Thyroid gland (tissue), 4 donors: ENCODE measurements around the gene CDK5RAP3.

Experiments
- POLR2A ChIP-seq, 2 donors: fragments of 450-650 bp; IDR thresholded peaks; one replicate each; pipeline ENCODE4 v1.6.1; 2017; ENCODE audit warnings: antibody characterized with exemption in 2 of 2, mild to moderate bottlenecking in 2 of 2, moderate library complexity in 1 of 2
- TF ChIP-seq, protein P1 (sequence below), 6 experiments: fragments of 200-600 bp in 3 of 6; fragments of 450-650 bp in 3 of 6; sonication (generic) in 3 of 6; IDR thresholded peaks; one replicate each; pipeline ENCODE4 v1.5.1; 2016 to 2019; ENCODE audit warnings: antibody characterized with exemption in 6 of 6, mild to moderate bottlenecking in 2 of 6, inconsistent platforms in 1 of 6, moderate library complexity in 1 of 6

DNA sequence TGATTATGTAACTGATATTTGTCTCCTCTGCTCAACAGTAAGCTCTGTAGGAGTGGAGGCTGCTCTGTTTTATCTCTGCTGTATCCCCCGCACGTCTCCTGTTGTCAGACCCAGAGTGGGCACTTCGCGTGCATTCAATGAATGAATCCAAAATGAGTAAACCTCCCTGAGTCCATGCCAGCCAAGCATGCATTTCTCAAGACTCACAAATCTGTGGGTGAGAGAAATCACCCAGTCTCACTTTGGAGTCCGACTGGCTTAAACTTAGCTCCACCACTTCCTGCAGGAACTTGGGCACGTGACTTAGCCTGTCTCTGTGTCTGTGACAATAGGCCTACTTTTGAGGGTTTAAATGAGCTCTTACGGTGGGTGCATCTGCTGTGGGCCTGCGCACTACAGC is 25.8 kb upstream of the CDK5RAP3 start:
- TF ChIP-seq, protein P1, sequence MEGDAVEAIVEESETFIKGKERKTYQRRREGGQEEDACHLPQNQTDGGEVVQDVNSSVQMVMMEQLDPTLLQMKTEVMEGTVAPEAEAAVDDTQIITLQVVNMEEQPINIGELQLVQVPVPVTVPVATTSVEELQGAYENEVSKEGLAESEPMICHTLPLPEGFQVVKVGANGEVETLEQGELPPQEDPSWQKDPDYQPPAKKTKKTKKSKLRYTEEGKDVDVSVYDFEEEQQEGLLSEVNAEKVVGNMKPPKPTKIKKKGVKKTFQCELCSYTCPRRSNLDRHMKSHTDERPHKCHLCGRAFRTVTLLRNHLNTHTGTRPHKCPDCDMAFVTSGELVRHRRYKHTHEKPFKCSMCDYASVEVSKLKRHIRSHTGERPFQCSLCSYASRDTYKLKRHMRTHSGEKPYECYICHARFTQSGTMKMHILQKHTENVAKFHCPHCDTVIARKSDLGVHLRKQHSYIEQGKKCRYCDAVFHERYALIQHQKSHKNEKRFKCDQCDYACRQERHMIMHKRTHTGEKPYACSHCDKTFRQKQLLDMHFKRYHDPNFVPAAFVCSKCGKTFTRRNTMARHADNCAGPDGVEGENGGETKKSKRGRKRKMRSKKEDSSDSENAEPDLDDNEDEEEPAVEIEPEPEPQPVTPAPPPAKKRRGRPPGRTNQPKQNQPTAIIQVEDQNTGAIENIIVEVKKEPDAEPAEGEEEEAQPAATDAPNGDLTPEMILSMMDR (IDR thresholded peaks at IDR 0.05), result no peak
- TF ChIP-seq POLR2A (IDR thresholded peaks at IDR 0.05), result no peak
